OCI-LY3 (cell line): ENCODE results near the gene PAIP2.

Source experiments
- H2AFZ ChIP-seq: fragments of 200-600, 300-600 bp; shearing (Covaris generic); 2 replicates; pipeline ENCODE4 v1.6.0; 2014; ENCODE audit warnings: antibody characterized with exemption, low read depth, low read length
- H3K27ac ChIP-seq: fragments of 200-600, 300-600 bp; sonication (generic); 2 replicates; pipeline ENCODE4 v1.5.1; 2014; ENCODE audit warnings: mild to moderate bottlenecking, low read length, moderate library complexity, mixed read lengths
- H3K27me3 ChIP-seq: fragments of 200-600, 300-600 bp; sonication (generic); 2 replicates; pipeline ENCODE4 v1.6.1; 2014; ENCODE audit warnings: low read depth, low read length, mixed read lengths
- H3K36me3 ChIP-seq: fragments of 200-600, 300-600 bp; sonication (generic); replicated peaks from 2 replicates; pipeline ENCODE3; 2014; ENCODE audit warnings: low read depth, low read length, mixed read lengths
- H3K4me1 ChIP-seq: fragments of 300-600, 200-600 bp; sonication (generic); 2 replicates; pipeline ENCODE4 v1.6.1; 2014; ENCODE audit warnings: low read length, mixed read lengths
- H3K4me2 ChIP-seq: fragments of 200-600, 300-600 bp; sonication (generic); 2 replicates; pipeline ENCODE4 v1.6.1; 2014; ENCODE audit warnings: low read length, mixed read lengths
- H3K4me3 ChIP-seq: fragments of 300-600, 200-600 bp; sonication (generic); 2 replicates; pipeline ENCODE4 v1.5.1; 2014; ENCODE audit warnings: antibody characterized with exemption, mild to moderate bottlenecking, low read length, moderate library complexity
- H3K79me2 ChIP-seq: fragments of 300-600, 200-600 bp; shearing (Covaris generic); 2 replicates; pipeline ENCODE4 v1.6.1; 2014; ENCODE audit warnings: mild to moderate bottlenecking, low read length, mixed read lengths
- H3K9ac ChIP-seq: fragments of 300-600, 200-600 bp; shearing (Covaris generic); 2 replicates; pipeline ENCODE4 v1.6.0; 2014; ENCODE audit warnings: mild to moderate bottlenecking, low read length, moderate library complexity
- H3K9me3 ChIP-seq: fragments of 200-600, 300-600 bp; shearing (Covaris generic); 2 replicates; pipeline ENCODE4 v1.6.1; 2014; ENCODE audit warnings: low read length, mixed read lengths; ENCODE audit not compliant: insufficient read depth
- H4K20me1 ChIP-seq: fragments of 200-600, 300-600 bp; sonication (generic); 2 replicates; pipeline ENCODE4 v1.6.1; 2016; ENCODE audit warnings: low read length, mixed read lengths; ENCODE audit not compliant: insufficient read depth
- EZH2phosphoT487 ChIP-seq: fragments of 200-600 bp; shearing (Covaris generic); IDR thresholded peaks from 2 replicates; pipeline ENCODE4 v1.6.1; 2018; ENCODE audit warnings: antibody characterized with exemption, mixed run types, low read depth
- TF ChIP-seq, protein P1 (sequence below): fragments of 200-600, 300-600 bp; sonication (generic); IDR thresholded peaks from 2 replicates; pipeline ENCODE4 v1.5.1; 2014; ENCODE audit warnings: antibody characterized with exemption, low read length, low read depth

Gene PAIP2

DNA sequence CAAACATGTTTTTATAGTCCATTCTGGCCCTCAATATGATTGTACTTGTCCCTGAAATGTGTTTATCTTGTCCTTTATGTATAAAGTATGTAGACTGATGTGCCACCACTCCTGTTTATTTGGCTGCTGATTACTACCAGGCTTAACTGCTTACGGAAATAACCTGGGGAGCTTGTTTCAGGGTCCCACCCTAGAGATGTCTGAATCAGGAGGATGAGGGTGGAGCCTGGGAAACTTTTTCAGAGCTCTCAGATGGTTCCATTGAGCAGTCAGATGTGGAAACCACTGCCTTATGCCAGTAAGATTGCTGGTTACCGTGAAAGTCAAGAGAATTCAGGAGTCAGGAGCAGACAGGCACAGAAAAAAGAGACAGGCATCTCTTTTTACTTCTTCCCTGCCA, 22.3 kb downstream of the PAIP2 start:
- no peaks in the 10 kb centered on the region for H3K9me3 ChIP-seq
- peaks cover 13% of the 10 kb centered on the region for H3K36me3 ChIP-seq
- H4K20me1 ChIP-seq, result peaks cover under 1% of the 10 kb centered on the region; the same call in 1 of the 2 replicates
- no peaks in the 10 kb centered on the region for H3K4me1 ChIP-seq
- H3K4me2 ChIP-seq, result no peak overlapping the region
- H3K27ac ChIP-seq, result no peak overlapping the region
- TF ChIP-seq EZH2phosphoT487, result no peak
- TF ChIP-seq, protein P1, sequence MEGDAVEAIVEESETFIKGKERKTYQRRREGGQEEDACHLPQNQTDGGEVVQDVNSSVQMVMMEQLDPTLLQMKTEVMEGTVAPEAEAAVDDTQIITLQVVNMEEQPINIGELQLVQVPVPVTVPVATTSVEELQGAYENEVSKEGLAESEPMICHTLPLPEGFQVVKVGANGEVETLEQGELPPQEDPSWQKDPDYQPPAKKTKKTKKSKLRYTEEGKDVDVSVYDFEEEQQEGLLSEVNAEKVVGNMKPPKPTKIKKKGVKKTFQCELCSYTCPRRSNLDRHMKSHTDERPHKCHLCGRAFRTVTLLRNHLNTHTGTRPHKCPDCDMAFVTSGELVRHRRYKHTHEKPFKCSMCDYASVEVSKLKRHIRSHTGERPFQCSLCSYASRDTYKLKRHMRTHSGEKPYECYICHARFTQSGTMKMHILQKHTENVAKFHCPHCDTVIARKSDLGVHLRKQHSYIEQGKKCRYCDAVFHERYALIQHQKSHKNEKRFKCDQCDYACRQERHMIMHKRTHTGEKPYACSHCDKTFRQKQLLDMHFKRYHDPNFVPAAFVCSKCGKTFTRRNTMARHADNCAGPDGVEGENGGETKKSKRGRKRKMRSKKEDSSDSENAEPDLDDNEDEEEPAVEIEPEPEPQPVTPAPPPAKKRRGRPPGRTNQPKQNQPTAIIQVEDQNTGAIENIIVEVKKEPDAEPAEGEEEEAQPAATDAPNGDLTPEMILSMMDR, result no peak
- H2AFZ ChIP-seq, result no peak overlapping the region
- H3K4me3 ChIP-seq, result no peak overlapping the region
- H3K79me2 ChIP-seq, result peaks cover 16% of the 10 kb centered on the region
- no peaks in the 10 kb centered on the region for H3K27me3 ChIP-seq
- H3K9ac ChIP-seq, result no peak overlapping the region

DNA sequence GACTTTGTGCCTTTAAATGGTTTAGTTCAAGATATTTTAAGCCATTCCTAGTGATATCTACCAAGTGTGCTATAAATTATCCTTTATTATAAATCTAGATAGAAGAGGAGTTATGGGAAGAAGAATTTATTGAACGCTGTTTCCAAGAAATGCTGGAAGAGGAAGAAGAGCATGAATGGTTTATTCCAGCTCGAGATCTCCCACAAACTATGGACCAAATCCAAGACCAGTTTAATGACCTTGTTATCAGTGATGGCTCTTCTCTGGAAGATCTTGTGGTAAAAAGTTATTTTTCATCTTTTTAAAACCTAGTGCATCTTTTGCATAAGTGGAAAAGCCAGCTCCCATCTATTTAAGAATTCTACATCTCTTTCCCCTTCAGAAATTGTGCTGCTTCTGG, 22.8 kb downstream of the PAIP2 start:
- peaks cover 17% of the 10 kb centered on the region for H3K36me3 ChIP-seq
- H3K4me1 ChIP-seq, result no peaks in the 10 kb centered on the region
- no peaks in the 10 kb centered on the region for H4K20me1 ChIP-seq
- H3K27me3 ChIP-seq, result no peaks in the 10 kb centered on the region
- no peak overlapping the region for H3K4me2 ChIP-seq
- H3K9ac ChIP-seq, result no peak overlapping the region
- no peak overlapping the region for H3K4me3 ChIP-seq
- TF ChIP-seq EZH2phosphoT487, result no peak
- TF ChIP-seq, protein P1, result no peak
- peaks cover 12% of the 10 kb centered on the region for H3K79me2 ChIP-seq
- H3K9me3 ChIP-seq, result no peaks in the 10 kb centered on the region
- H3K27ac ChIP-seq, result no peak overlapping the region
- H2AFZ ChIP-seq, result no peak overlapping the region

DNA sequence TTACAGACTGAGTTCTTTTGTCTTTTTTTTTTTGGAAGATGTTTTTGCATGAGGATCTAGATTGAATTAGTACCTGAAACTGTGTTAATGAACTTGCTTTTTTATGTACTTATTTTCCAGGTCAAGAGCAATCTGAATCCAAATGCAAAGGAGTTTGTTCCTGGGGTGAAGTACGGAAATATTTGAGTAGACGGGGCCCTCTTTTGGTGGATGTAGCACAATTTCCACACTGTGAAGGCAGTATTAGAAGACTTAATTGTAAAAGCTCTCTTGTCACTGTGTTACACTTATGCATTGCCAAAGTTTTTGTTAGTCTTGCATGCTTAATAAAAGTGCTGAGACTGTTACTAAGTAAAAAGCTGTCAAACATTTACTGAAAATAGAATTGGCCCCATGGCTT, 27.0 kb downstream of the PAIP2 start:
- H3K79me2 ChIP-seq, result no peaks in the 10 kb centered on the region
- no peak overlapping the region for H3K4me2 ChIP-seq
- peaks cover 14% of the 10 kb centered on the region for H3K36me3 ChIP-seq
- H3K9ac ChIP-seq, result no peak overlapping the region
- H4K20me1 ChIP-seq, result no peaks in the 10 kb centered on the region
- TF ChIP-seq, protein P1, result no peak
- TF ChIP-seq EZH2phosphoT487, result no peak
- no peaks in the 10 kb centered on the region for H3K4me1 ChIP-seq
- no peak overlapping the region for H3K4me3 ChIP-seq
- H3K27me3 ChIP-seq, result no peaks in the 10 kb centered on the region
- no peak overlapping the region for H3K27ac ChIP-seq
- no peak overlapping the region for H2AFZ ChIP-seq
- H3K9me3 ChIP-seq, result no peaks in the 10 kb centered on the region

- H3K9ac ChIP-seq, result no peak overlapping the region
- peaks cover 9% of the 10 kb centered on the region for H3K36me3 ChIP-seq
Observed at GRCh38 chr5:139369181-139369580, 27.5 kb downstream of the PAIP2 start.

More at GRCh38 chr5:139369181-139369580, 27.5 kb downstream of the PAIP2 start:
- Histone ChIP-seq H3K4me2 (no peak overlapping the region), H3K4me1 (no peaks in the 10 kb centered on the region), H3K9me3 (no peaks in the 10 kb centered on the region), H3K27ac (no peak overlapping the region), H4K20me1 (no peaks in the 10 kb centered on the region), H3K27me3 (no peaks in the 10 kb centered on the region), H2AFZ (no peak overlapping the region), H3K79me2 (no peaks in the 10 kb centered on the region), H3K4me3 (no peak overlapping the region)
- TF ChIP-seq, protein P1, result no peak
- TF ChIP-seq EZH2phosphoT487, result no peak
